NK-92 treated with Interleukin-12 subunit alpha and Interleukin-12 subunit beta, amount 100 ng/mL, for 24 hours (cell line): ENCODE measurements around the gene ADGRG6.

Source experiments
- DNase-seq: peaks from one replicate; lab custom pipeline; 2025; lab: John Stamatoyannopoulos, UW

The ADGRG6 gene

GRCh38 chr6:142349215-142349823 lies 47.5 kb downstream of the ADGRG6 start:
- no peak for DNase-seq

GRCh38 chr6:142350309-142350708 lies 48.5 kb downstream of the ADGRG6 start:
- DNase-seq = no peak

GRCh38 chr6:142353690-142354089 lies 51.9 kb downstream of the ADGRG6 start:
- DNase-seq = no peak

GRCh38 chr6:142354650-142355049 lies 52.8 kb downstream of the ADGRG6 start:
- DNase-seq = no peak

- DNase-seq = no peak
Measured at GRCh38 chr6:142355520-142356174, 53.8 kb downstream of the ADGRG6 start.

- DNase-seq = no peak
Measured at GRCh38 chr6:142356201-142356883, 54.5 kb downstream of the ADGRG6 start.

- DNase-seq = no peak
Measured at GRCh38 chr6:142356884-142357225, 55.0 kb downstream of the ADGRG6 start.

- DNase-seq = no peak
Measured at GRCh38 chr6:142357879-142358278, 56.1 kb downstream of the ADGRG6 start.

GRCh38 chr6:142359271-142359960 lies 57.6 kb downstream of the ADGRG6 start:
- no peak for DNase-seq

GRCh38 chr6:142361345-142361744 lies 59.5 kb downstream of the ADGRG6 start:
- no peak for DNase-seq

- no peak for DNase-seq
Measured at GRCh38 chr6:142361779-142362750, 60.3 kb downstream of the ADGRG6 start.

- DNase-seq = no peak
Measured at GRCh38 chr6:142367061-142367460, 65.3 kb downstream of the ADGRG6 start.

- no peak for DNase-seq
Measured at GRCh38 chr6:142367501-142368018, 65.8 kb downstream of the ADGRG6 start.

- DNase-seq = no peak
Measured at GRCh38 chr6:142369266-142369665, 67.5 kb downstream of the ADGRG6 start.

GRCh38 chr6:142372348-142372747 lies 70.5 kb downstream of the ADGRG6 start:
- no peak for DNase-seq

- no peak for DNase-seq
Measured at GRCh38 chr6:142373268-142374090, 71.7 kb downstream of the ADGRG6 start.

- no peak for DNase-seq
Measured at GRCh38 chr6:142374091-142374770, 72.4 kb downstream of the ADGRG6 start.

GRCh38 chr6:142374965-142375733 lies 73.3 kb downstream of the ADGRG6 start:
- no peak for DNase-seq

GRCh38 chr6:142376115-142376514 lies 74.3 kb downstream of the ADGRG6 start:
- no peak for DNase-seq
